MM.1S (cell line): ENCODE measurements around the gene LIG3.

Experiments
- EZH2 ChIP-seq: fragments of 300-600 bp; sonication (generic); optimal IDR thresholded peaks from 2 replicates; pipeline ENCODE3; 2017; ENCODE audit warnings: low read depth, mild to moderate bottlenecking, antibody characterized with exemption, low read length, mixed read lengths
- TF ChIP-seq, protein P1 (sequence below): fragments of 300-600 bp; sonication (generic); IDR thresholded peaks from 2 replicates; pipeline ENCODE4 v1.5.1; 2016; ENCODE audit warnings: antibody characterized with exemption, low read length, mixed read lengths

DNA sequence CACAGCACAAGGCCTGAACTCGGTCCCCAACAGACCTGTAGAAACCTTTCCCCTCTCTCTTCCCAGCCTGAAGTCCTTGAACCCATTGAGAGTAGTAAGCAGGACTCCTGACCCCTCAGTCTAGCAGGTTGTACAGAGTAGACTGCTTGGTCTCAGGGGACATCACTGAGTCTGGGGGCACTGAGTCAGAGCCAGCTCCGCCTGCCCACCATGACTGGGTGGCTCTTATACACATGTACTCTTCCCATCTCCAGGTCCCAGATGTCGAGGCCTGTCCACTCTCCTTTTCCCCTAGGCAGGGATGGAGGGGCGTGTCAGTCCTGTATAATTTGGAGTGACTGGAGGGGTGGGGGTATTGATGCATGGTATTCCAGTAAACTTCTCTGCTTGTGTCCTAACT lies 23.5 kb downstream of the LIG3 start:
- TF ChIP-seq, protein P1, sequence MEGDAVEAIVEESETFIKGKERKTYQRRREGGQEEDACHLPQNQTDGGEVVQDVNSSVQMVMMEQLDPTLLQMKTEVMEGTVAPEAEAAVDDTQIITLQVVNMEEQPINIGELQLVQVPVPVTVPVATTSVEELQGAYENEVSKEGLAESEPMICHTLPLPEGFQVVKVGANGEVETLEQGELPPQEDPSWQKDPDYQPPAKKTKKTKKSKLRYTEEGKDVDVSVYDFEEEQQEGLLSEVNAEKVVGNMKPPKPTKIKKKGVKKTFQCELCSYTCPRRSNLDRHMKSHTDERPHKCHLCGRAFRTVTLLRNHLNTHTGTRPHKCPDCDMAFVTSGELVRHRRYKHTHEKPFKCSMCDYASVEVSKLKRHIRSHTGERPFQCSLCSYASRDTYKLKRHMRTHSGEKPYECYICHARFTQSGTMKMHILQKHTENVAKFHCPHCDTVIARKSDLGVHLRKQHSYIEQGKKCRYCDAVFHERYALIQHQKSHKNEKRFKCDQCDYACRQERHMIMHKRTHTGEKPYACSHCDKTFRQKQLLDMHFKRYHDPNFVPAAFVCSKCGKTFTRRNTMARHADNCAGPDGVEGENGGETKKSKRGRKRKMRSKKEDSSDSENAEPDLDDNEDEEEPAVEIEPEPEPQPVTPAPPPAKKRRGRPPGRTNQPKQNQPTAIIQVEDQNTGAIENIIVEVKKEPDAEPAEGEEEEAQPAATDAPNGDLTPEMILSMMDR = no peak
- no peak for TF ChIP-seq EZH2
